Stimulated activated CD4-positive, alpha-beta T cell treated with anti-CD3 and anti-CD28 coated beads, Interleukin-2, amount 100 ng/mL, for 24 hours (primary cell): ENCODE measurements around the gene KIF16B.
"Not testable (repeated sequence)": the region's sequence is repeated elsewhere in the genome, so short reads cannot be mapped to it uniquely, and the experiment has no call there.

Experiments
- DNase-seq, 2 donors: peaks; one replicate each; pipeline ENCODE4 v3.0.0-alpha.2; 2020

The KIF16B gene

GRCh38 chr20:16236589-16237241 is 336.5 kb downstream of the KIF16B start:
- DNase-seq: no peak

- DNase-seq: no peak
Observed at GRCh38 chr20:16230402-16230801, 342.8 kb downstream of the KIF16B start.

- no peak for DNase-seq
Observed at GRCh38 chr20:16229813-16230212, 343.4 kb downstream of the KIF16B start.

- no peak for DNase-seq
Observed at GRCh38 chr20:16228722-16229121, 344.5 kb downstream of the KIF16B start.

GRCh38 chr20:16226961-16227360 is 346.3 kb downstream of the KIF16B start:
- not testable (repeated sequence) for DNase-seq

- no peak for DNase-seq
Observed at GRCh38 chr20:16224836-16225235, 348.4 kb downstream of the KIF16B start.

GRCh38 chr20:16222859-16223411 is 350.3 kb downstream of the KIF16B start:
- no peak for DNase-seq
